HepG2 (cell line): ENCODE measurements around the gene EPB41L4A. TPM values are rescaled to one million over a fixed set of nuclear protein-coding genes. Genes with fewer than 3 reads are reported as not detected.

Experiments used
- BORCS8-MEF2B ChIP-seq: sonication (generic); formaldehyde crosslinking; IDR thresholded peaks from 2 replicates; pipeline ENCODE4 v1.8.0; 2022; ENCODE audit warnings: mild to moderate bottlenecking, missing genetic modification reagents
- GABPB1 ChIP-seq: IDR thresholded peaks from 2 replicates; pipeline ENCODE4 v1.6.1; 2016; ENCODE audit warnings: mild to moderate bottlenecking, missing genetic modification reagents, moderate library complexity, missing compliant biosample characterization
- GPN1 ChIP-seq: sonication (generic); formaldehyde crosslinking; IDR thresholded peaks from 2 replicates; pipeline ENCODE4 v1.5.1; 2020; ENCODE audit warnings: missing genetic modification reagents, borderline replicate concordance
- MAZ ChIP-seq, 2 experiments: sonication (generic) in 1 of 2; formaldehyde crosslinking in 1 of 2; IDR thresholded peaks; 2 replicates each; pipeline versions ENCODE4 v1.5.0 to v1.6.1; 2012 to 2020; ENCODE audit warnings: low read depth in 2 of 2, mild to moderate bottlenecking in 2 of 2, borderline replicate concordance in 1 of 2, improper control_type of control experiment in 1 of 2, low read length in 1 of 2, missing genetic modification reagents in 1 of 2, moderate library complexity in 1 of 2
- MED13 ChIP-seq: sonication (generic); formaldehyde crosslinking; IDR thresholded peaks from 2 replicates; pipeline ENCODE4 v1.5.0; 2020; ENCODE audit warnings: missing genetic modification reagents
- MEIS1 ChIP-seq: sonication (generic); formaldehyde crosslinking; IDR thresholded peaks from 2 replicates; pipeline ENCODE4 v1.9.0; 2021; ENCODE audit warnings: mild to moderate bottlenecking, missing genetic modification reagents, moderate library complexity, borderline replicate concordance
- MEIS2 ChIP-seq: sonication (generic); formaldehyde crosslinking; IDR thresholded peaks from 2 replicates; pipeline ENCODE4 v1.9.0; 2021; ENCODE audit warnings: mild to moderate bottlenecking, missing genetic modification reagents
- MLLT10 ChIP-seq: sonication (generic); formaldehyde crosslinking; IDR thresholded peaks from 2 replicates; pipeline ENCODE4 v1.4.0; 2020; ENCODE audit warnings: missing genetic modification reagents
- NFRKB ChIP-seq: fragments of 450-650 bp; IDR thresholded peaks from 2 replicates; pipeline ENCODE4 v1.6.1; 2017
- NR2F2 ChIP-seq: IDR thresholded peaks from 2 replicates; pipeline ENCODE4 v1.6.1; 2012; ENCODE audit warnings: low read depth, inconsistent platforms, borderline replicate concordance
- RAD51 ChIP-seq: fragments of 450-650 bp; IDR thresholded peaks from 2 replicates; pipeline ENCODE4 v1.6.1; 2016; ENCODE audit warnings: borderline replicate concordance
- STAG1 ChIP-seq: sonication (generic); formaldehyde crosslinking; IDR thresholded peaks from 2 replicates; pipeline ENCODE4 v1.4.0; 2020; ENCODE audit warnings: missing genetic modification reagents
- TIGD3 ChIP-seq: sonication (generic); formaldehyde crosslinking; IDR thresholded peaks from 2 replicates; pipeline ENCODE4 v1.5.1; 2020; ENCODE audit warnings: mild to moderate bottlenecking, missing genetic modification reagents, borderline replicate concordance
- ZBTB25 ChIP-seq: IDR thresholded peaks from 2 replicates; pipeline ENCODE4 v1.6.1; 2018; ENCODE audit warnings: missing genetic modification reagents
- ZBTB38 ChIP-seq: sonication (generic); formaldehyde crosslinking; IDR thresholded peaks from 2 replicates; pipeline ENCODE4 v1.5.1; 2020; ENCODE audit warnings: mild to moderate bottlenecking, missing genetic modification reagents
- ZNF263 ChIP-seq: sonication (generic); formaldehyde crosslinking; IDR thresholded peaks from 2 replicates; pipeline ENCODE4 v1.4.0; 2020; ENCODE audit warnings: missing genetic modification reagents
- ZNF280B ChIP-seq: sonication (generic); formaldehyde crosslinking; IDR thresholded peaks from 2 replicates; pipeline ENCODE4 v1.5.0; 2020; ENCODE audit warnings: missing genetic modification reagents, mild to moderate bottlenecking, borderline replicate concordance
- polyA plus RNA-seq, 8 experiments: library from polyadenylated mRNA; depleted of rRNA in 3 of 8; stranded (reverse) in 7 of 8; unstranded in 1 of 8; fragments of >200 nt; fragmentation: Illumina TruSeq in 4 of 8; extraction: Trizol in 4 of 8; gene quantifications; 2 replicates each; pipeline versions ENCODE4 v1.2.1 to v1.2.3, GENCODE V29; 2011 to 2016; ENCODE audit warnings: low read depth in 4 of 8, missing spikeins in 1 of 8, mixed read lengths in 1 of 8; ENCODE audit not compliant: insufficient read depth in 1 of 8
- total RNA-seq, 5 experiments: library from RNA; depleted of rRNA; stranded (reverse); fragments of >200 nt; fragmentation: Illumina TruSeq; extraction: Trizol; gene quantifications; 2 replicates each; pipeline ENCODE4 v1.2.3, GENCODE V29; 2016; ENCODE audit warnings: low read depth in 1 of 5
- TF ChIP-seq, protein P1 (sequence below): fragments of 450-650 bp; IDR thresholded peaks from 2 replicates; pipeline ENCODE4 v1.6.1; 2017; ENCODE audit warnings: mild to moderate bottlenecking
- TF ChIP-seq, protein P2 (sequence below): sonication (generic); formaldehyde crosslinking; IDR thresholded peaks from 2 replicates; pipeline ENCODE4 v1.4.0; 2020; ENCODE audit warnings: mild to moderate bottlenecking, missing genetic modification reagents

Gene EPB41L4A
- total and polyA plus RNA-seq, 2 of the 13 experiments (the other 11 are each of a cell fraction or from before 2014, with no cell fraction given) = 0.07 TPM; not detected in 1

GRCh38 chr5:112419986-112420864 lies 1.1 kb upstream of the EPB41L4A start (continued):
- TF ChIP-seq ZBTB38 (CRISPR knock-in tag) (no peak), TIGD3 (CRISPR knock-in tag) (no peak), RAD51 (no peak), ZNF263 (CRISPR knock-in tag) (no peak), GABPB1 (peak; percentile 59; the same call in 1 of the 2 replicates), MAZ (IDR thresholded peaks at IDR 0.05; ENCODE audit: borderline replicate concordance, low read depth, low read length) (no peak), MAZ (CRISPR knock-in tag; IDR thresholded peaks at IDR 0.05; ENCODE audit: low read depth) (peak; percentile 28; the same call in 1 of the 2 replicates), BORCS8-MEF2B (CRISPR knock-in tag) (peak; percentile 73; the same call in 1 of the 2 replicates), NR2F2 (no peak), MED13 (CRISPR knock-in tag) (no peak), MLLT10 (CRISPR knock-in tag) (no peak), ZNF280B (no peak), STAG1 (CRISPR knock-in tag) (peak; percentile 89), NFRKB (no peak), MEIS2 (CRISPR knock-in tag) (peak; percentile 67), GPN1 (CRISPR knock-in tag) (0 out of 2 replicates have a peak, but pooled peaks have one; percentile 48), ZBTB25 (CRISPR knock-in tag) (no peak), MEIS1 (CRISPR knock-in tag) (no peak)
- TF ChIP-seq, protein P1, sequence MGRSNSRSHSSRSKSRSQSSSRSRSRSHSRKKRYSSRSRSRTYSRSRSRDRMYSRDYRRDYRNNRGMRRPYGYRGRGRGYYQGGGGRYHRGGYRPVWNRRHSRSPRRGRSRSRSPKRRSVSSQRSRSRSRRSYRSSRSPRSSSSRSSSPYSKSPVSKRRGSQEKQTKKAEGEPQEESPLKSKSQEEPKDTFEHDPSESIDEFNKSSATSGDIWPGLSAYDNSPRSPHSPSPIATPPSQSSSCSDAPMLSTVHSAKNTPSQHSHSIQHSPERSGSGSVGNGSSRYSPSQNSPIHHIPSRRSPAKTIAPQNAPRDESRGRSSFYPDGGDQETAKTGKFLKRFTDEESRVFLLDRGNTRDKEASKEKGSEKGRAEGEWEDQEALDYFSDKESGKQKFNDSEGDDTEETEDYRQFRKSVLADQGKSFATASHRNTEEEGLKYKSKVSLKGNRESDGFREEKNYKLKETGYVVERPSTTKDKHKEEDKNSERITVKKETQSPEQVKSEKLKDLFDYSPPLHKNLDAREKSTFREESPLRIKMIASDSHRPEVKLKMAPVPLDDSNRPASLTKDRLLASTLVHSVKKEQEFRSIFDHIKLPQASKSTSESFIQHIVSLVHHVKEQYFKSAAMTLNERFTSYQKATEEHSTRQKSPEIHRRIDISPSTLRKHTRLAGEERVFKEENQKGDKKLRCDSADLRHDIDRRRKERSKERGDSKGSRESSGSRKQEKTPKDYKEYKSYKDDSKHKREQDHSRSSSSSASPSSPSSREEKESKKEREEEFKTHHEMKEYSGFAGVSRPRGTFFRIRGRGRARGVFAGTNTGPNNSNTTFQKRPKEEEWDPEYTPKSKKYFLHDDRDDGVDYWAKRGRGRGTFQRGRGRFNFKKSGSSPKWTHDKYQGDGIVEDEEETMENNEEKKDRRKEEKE = no peak
- TF ChIP-seq, protein P2, sequence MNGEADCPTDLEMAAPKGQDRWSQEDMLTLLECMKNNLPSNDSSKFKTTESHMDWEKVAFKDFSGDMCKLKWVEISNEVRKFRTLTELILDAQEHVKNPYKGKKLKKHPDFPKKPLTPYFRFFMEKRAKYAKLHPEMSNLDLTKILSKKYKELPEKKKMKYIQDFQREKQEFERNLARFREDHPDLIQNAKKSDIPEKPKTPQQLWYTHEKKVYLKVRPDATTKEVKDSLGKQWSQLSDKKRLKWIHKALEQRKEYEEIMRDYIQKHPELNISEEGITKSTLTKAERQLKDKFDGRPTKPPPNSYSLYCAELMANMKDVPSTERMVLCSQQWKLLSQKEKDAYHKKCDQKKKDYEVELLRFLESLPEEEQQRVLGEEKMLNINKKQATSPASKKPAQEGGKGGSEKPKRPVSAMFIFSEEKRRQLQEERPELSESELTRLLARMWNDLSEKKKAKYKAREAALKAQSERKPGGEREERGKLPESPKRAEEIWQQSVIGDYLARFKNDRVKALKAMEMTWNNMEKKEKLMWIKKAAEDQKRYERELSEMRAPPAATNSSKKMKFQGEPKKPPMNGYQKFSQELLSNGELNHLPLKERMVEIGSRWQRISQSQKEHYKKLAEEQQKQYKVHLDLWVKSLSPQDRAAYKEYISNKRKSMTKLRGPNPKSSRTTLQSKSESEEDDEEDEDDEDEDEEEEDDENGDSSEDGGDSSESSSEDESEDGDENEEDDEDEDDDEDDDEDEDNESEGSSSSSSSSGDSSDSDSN (CRISPR knock-in tag) = peak; percentile 57
